GM12891 (cell line): ENCODE data around the gene TPP2.

Experiments used
- POLR2A ChIP-seq: IDR thresholded peaks from 2 replicates; pipeline ENCODE4 v1.6.1; 2011; ENCODE audit warnings: low read depth, low read length, control low read depth
- POLR2AphosphoS5 ChIP-seq: IDR thresholded peaks from 2 replicates; pipeline ENCODE4 v1.6.1; 2011; ENCODE audit warnings: low read depth, low read length, control low read depth
- SPI1 ChIP-seq: IDR thresholded peaks from 2 replicates; pipeline ENCODE4 v1.6.1; 2011; ENCODE audit warnings: low read depth, low read length, control low read depth
- TAF1 ChIP-seq: IDR thresholded peaks from 2 replicates; pipeline ENCODE4 v1.6.1; 2011; ENCODE audit warnings: low read depth, low read length, control low read depth

DNA sequence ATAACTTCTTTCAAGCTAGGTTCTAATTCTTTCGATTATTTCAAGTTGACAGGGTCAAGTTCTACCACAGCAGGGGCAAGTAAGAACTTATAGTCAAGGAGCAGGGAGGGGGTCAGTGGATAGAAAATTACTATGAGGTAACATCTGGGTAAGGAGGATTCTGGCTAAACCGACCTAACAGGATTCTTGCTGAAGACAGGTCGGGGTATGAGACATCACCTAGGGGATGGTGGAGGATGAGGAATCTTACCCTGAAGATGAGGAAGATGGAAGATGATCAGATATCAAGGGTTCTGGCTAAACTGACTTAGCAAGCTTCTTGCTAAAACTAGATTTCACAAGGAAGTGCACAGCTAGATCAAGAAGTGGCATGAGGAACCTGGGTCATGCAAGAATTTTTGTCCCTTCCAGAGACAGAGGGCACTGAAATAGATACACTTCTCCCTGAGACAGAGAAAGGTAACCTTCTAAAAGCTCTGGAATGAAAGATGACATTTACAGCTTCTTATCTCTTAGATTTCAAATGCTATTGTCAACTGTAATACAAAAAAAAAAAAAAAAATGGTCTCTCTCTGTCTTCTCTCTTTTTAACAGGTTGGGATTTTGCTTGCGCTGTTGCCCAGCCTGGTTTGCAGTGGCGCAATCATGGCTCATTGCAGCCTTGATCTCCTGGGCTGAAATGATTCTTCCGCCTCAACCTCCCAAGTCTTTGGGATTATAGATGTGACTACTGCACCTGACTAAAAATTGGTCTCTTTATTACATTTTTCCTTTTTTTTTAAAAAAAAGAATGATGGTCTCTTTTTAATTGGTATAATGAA lies 107.7 kb downstream of the TPP2 start:
- no peak for TF ChIP-seq POLR2A
- TF ChIP-seq SPI1 = no peak
- TF ChIP-seq POLR2AphosphoS5 = no peak
- no peak for TF ChIP-seq TAF1
